ENCODE measurements around the gene RBCK1. TPM values are rescaled to one million over a fixed set of nuclear protein-coding genes. Genes with fewer than 3 reads are reported as not detected.
"Not testable (repeated sequence)": the region's sequence is repeated elsewhere in the genome, so short reads cannot be mapped to it uniquely, and the experiment has no call there.

RBCK1 gene
- total and polyA plus RNA-seq, 9 of the 15 experiments (the other 6 are each of a cell fraction or from before 2014, with no cell fraction given) = 5.9 to 59.3 (median 26.5) TPM

DNA sequence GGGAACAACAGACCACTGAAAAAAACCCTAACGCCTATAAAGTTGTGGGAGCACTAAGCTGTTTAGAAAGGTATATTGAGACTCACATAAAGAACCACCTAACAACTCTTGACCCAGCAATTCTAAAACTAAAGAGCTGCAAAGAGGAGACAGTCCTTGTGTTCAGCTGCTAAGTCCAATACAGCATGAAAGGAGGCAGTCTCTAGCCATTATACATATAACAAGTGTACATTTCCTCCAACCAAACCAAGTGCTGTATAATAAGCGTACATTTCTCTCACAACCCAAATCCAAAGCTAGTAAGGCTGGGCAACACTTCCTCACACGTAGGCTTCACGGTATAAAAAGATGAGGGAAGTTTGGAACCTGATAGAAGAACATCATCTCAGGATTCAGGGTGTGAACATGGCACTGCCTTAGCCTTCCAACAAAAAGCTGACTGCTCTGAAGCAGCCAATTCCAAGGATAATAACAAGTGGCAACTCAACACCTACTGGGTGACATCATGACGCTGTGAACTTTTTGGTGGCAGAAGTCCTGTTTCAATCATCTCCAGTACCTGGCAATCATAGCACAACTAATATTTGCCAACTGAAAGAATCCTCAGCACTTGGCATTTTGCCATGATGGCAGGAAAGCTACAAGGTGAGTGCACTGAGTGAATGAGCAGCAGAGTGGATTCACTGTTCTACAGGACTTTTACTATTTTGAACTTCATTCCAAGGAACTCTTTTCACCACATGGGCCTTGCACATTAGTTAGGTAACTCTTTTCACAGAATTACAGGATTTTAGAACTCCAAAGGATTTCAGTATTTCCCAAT, 37.6 kb downstream of the RBCK1 start:
- intact Hi-C loops (cut with micrococcal nuclease) = no loop called here
- TF ChIP-seq RBM25 (IDR thresholded peaks at IDR 0.05; ENCODE audit: low read depth, low read length, severe bottlenecking) (no peak), NFIC (IDR thresholded peaks at IDR 0.05) (peak; percentile 87)
- Histone ChIP-seq H3K27me3 (ENCODE audit: control insufficient read depth in 2 of 2, insufficient read depth in 2 of 2, low read length in 2 of 2) (no peaks in the 10 kb centered on the region), H3K36me3 (ENCODE audit: control insufficient read depth, insufficient read depth, low read length) (peaks cover 60% of the 10 kb centered on the region), H4K20me1 (replicated peaks; ENCODE audit: control insufficient read depth, insufficient read depth, low read length) (peaks cover 4% of the 10 kb centered on the region), H3K79me2 (ENCODE audit: control insufficient read depth, insufficient read depth, low read length) (peaks cover 44% of the 10 kb centered on the region), H3K4me1 (replicated peaks in 1 of 2; ENCODE audit: control insufficient read depth in 2 of 2, insufficient read depth in 2 of 2, low read length in 2 of 2) (peaks cover 0 to 12% of the 10 kb centered on the region in 2 experiments; a peak in 3 of 5 replicates), H3K9ac (ENCODE audit: insufficient read depth in 1 of 2, low read depth in 2 of 2, low read length in 2 of 2) (no peak overlapping the region), H3K27ac (ENCODE audit: extremely low read depth, low read depth, low read length) (peak overlapping the region; percentile 62; the same call in 2 of the 3 replicates), H3K4me3 (no peak overlapping the region), H3K4me2 (ENCODE audit: insufficient read depth, low read length) (0 out of 2 replicates have a peak overlapping the region, but pooled peaks have one; percentile 40), H3K9me3 (replicated peaks; ENCODE audit: control insufficient read depth, insufficient read depth, low read depth, low read length) (no peaks in the 10 kb centered on the region), H3K9me1 (ENCODE audit: control insufficient read depth, insufficient read depth, low read length) (peaks cover 6% of the 10 kb centered on the region), H2AFZ (ENCODE audit: low read depth, low read length) (no peak overlapping the region)
- FAIRE-seq = peak; percentile 57
- BruUV-seq (replicated peaks) = no TSS peak
- 84% methylated on average over 5 of the region's 5 CpGs for WGBS (ENCODE audit: insufficient coverage, low coverage, missing lambda C conversion rate)
- ChIA-PET CTCF (ENCODE audit: low intra/inter-chr PET ratio) (no interaction called here), POLR2A (interaction anchor here (0.6 to 4.5 kb wide), 9 partner anchors 8 to 48 kb away, joined by 3 to 21 read pairs (median 4); no protein-coding TSS in a partner anchor)
- DNase-seq (ENCODE audit: extremely low read depth in 1 of 4, low spot score in 3 of 4) = no peak
- peak; percentile 51 for ATAC-seq
- in situ Hi-C loops (cut with MboI) = no loop called here

- H3K9me3 ChIP-seq (replicated peaks; ENCODE audit: control insufficient read depth, insufficient read depth, low read depth, low read length); BruUV-seq (replicated peaks); intact Hi-C loops (cut with micrococcal nuclease); H2AFZ ChIP-seq (ENCODE audit: low read depth, low read length); H3K27ac ChIP-seq (ENCODE audit: extremely low read depth, low read depth, low read length); POLR2A ChIA-PET; DNase-seq (ENCODE audit: extremely low read depth in 1 of 4, low spot score in 3 of 4); H3K9me1 ChIP-seq (ENCODE audit: control insufficient read depth, insufficient read depth, low read length); H3K4me2 ChIP-seq (ENCODE audit: insufficient read depth, low read length); H4K20me1 ChIP-seq (replicated peaks; ENCODE audit: control insufficient read depth, insufficient read depth, low read length); CTCF ChIA-PET (ENCODE audit: low intra/inter-chr PET ratio); H3K27me3 ChIP-seq (ENCODE audit: control insufficient read depth in 2 of 2, insufficient read depth in 2 of 2, low read length in 2 of 2); FAIRE-seq; ATAC-seq; in situ Hi-C loops (cut with MboI); H3K4me1 ChIP-seq (replicated peaks in 1 of 2; ENCODE audit: control insufficient read depth in 2 of 2, insufficient read depth in 2 of 2, low read length in 2 of 2); H3K4me3 ChIP-seq; H3K9ac ChIP-seq (ENCODE audit: insufficient read depth in 1 of 2, low read depth in 2 of 2, low read length in 2 of 2): not testable (repeated sequence)
- H3K79me2 ChIP-seq (ENCODE audit: control insufficient read depth, insufficient read depth, low read length) = peaks cover 73% of the 10 kb centered on the region
- WGBS (ENCODE audit: insufficient coverage, low coverage, missing lambda C conversion rate) = 83% methylated on average over 9 of the region's 11 CpGs
- H3K36me3 ChIP-seq (ENCODE audit: control insufficient read depth, insufficient read depth, low read length) = peaks cover 11% of the 10 kb centered on the region; the same call in 2 of the 3 replicates
These were observed 43.9 kb downstream of the RBCK1 start for GRCh38 chr20:452021-452420.
